ENCODE data around the gene EDNRA.

The EDNRA gene

DNA sequence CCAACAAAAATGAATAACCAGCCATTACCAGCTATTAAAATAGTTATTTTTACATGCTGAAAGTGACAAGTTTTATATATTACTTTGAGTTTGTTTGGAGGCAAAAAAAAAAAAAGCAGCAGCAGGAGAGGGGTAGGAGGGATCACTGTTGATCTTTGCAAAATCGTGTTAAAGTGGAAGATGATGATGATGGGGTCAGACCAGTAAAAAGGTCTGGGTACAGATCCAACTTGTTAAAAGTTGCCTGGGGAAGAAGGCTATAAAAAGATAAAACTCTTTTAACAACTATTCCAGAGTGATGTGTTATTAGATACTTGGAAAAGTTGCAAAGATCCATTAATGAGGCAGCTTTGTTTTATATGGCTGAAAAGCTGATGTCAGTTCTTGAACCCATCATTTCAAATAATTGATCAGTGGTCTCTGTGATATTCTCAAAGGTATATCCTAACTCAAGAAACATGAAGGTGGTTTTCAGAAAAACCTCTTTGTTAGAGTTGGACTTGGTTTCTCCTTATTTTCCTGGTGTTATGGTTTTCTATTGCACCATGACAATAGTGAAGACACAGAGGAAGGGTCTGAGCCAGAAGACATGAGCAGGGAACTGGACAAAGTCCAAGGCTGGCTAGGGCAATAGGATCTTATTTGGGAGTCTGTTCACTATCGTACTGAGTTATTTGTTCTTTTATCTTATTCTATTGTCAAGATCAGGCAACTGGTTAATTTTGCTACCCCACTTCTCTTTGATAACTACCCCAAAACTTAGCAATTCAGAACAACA is 44.8 kb downstream of the EDNRA start:
- ChIA-PET CTCF (interaction anchor here (1.0 to 2.4 kb wide), 5 partner anchors 12 to 64 kb away, joined by 3 to 7 read pairs (median 6); no protein-coding TSS in a partner anchor), POLR2A (no interaction called here)
- DNase-seq (ENCODE audit: low read depth, low spot score): no peak
- TF ChIP-seq, protein P1, sequence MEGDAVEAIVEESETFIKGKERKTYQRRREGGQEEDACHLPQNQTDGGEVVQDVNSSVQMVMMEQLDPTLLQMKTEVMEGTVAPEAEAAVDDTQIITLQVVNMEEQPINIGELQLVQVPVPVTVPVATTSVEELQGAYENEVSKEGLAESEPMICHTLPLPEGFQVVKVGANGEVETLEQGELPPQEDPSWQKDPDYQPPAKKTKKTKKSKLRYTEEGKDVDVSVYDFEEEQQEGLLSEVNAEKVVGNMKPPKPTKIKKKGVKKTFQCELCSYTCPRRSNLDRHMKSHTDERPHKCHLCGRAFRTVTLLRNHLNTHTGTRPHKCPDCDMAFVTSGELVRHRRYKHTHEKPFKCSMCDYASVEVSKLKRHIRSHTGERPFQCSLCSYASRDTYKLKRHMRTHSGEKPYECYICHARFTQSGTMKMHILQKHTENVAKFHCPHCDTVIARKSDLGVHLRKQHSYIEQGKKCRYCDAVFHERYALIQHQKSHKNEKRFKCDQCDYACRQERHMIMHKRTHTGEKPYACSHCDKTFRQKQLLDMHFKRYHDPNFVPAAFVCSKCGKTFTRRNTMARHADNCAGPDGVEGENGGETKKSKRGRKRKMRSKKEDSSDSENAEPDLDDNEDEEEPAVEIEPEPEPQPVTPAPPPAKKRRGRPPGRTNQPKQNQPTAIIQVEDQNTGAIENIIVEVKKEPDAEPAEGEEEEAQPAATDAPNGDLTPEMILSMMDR (IDR thresholded peaks at IDR 0.05; ENCODE audit: insufficient read depth, low read length, missing control alignments): no peak
- no peak overlapping the region for H3K4me3 ChIP-seq (ENCODE audit: low read depth, low read length)

DNA sequence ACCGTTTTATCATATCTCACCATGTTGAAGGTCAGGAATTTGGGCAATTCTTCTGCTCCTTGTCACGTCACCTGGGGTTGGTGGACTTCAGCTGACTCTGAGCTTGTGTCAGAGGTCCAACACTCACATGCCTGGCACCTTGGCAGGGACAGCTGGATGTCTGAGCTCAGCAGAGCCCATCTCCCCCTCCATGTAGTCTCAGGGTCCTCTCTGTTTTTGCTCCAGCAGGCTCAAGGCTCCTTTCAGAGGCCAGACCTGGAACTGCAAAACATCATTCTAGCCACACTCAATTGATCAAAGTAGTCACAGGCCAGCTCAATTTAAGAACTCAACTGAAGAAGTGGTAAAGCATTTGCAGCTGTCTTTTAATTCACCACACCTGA is 45.4 kb downstream of the EDNRA start:
- POLR2A ChIA-PET: no interaction called here
- H3K4me3 ChIP-seq (ENCODE audit: low read depth, low read length): no peak overlapping the region
- TF ChIP-seq, protein P1 (IDR thresholded peaks at IDR 0.05; ENCODE audit: insufficient read depth, low read length, missing control alignments): no peak
- CTCF ChIA-PET: interaction anchor here (1.0 to 3.3 kb wide), 6 partner anchors 7 to 339 kb away, joined by 3 to 21 read pairs (median 5); no protein-coding TSS in a partner anchor
- DNase-seq (ENCODE audit: low read depth, low spot score): no peak

DNA sequence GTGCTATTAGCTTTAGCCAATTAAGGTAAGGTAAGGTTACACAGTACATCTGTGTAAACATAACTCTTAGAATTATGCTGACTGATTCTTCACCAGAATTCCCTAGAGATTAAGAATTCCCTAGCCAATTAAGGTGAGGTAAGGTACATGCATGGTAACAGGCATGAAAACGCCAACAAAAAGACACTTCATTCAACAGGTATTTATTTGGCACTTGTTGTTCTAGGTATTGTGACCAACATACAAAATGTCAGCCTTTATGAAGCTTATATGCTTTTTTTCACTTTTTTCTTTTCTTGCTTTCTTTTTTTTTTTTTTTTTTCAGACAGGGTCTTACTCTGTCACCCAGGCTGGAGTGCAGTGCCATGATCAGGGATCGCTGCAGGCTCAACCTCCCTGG is 47.2 kb downstream of the EDNRA start:
- DNase-seq (ENCODE audit: low read depth, low spot score): no peak

DNA sequence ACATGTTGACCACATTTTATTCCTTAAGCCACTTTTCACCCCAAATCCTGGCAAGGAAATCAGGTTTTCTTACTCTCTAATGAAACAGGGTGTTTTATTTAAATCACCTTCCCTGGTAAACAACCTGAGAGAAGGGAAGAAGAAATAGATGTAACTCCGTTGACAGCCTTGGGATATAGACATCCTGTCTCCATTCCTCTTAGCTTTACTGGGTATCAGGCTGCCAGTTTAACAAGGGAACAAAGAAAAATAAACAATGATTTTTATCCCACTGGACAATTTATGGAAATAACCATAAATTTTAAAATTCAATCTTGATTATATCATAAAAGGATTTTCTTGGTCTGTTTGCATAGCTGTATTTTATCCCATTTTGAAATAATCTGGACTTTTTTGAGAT is 49.2 kb downstream of the EDNRA start:
- DNase-seq (ENCODE audit: low read depth, low spot score): no peak
- ChIA-PET POLR2A (no interaction called here), CTCF (interaction anchor here (0.8 to 1.5 kb wide), 3 partner anchors 10 to 16 kb away, joined by 3 to 5 read pairs (median 3); no protein-coding TSS in a partner anchor)
- H3K4me3 ChIP-seq (ENCODE audit: low read depth, low read length): no peak overlapping the region
- TF ChIP-seq, protein P1 (IDR thresholded peaks at IDR 0.05; ENCODE audit: insufficient read depth, low read length, missing control alignments): no peak

More for the DNA sequence above, 47.2 kb downstream of the EDNRA start:
- TF ChIP-seq, protein P1 (IDR thresholded peaks at IDR 0.05; ENCODE audit: insufficient read depth, low read length, missing control alignments): no peak
- POLR2A ChIA-PET: no interaction called here
- CTCF ChIA-PET: interaction anchor here (1.7 to 3.3 kb wide), 4 partner anchors 9 to 18 kb away, joined by 5 to 21 read pairs (median 6); no protein-coding TSS in a partner anchor
- no peak overlapping the region for H3K4me3 ChIP-seq (ENCODE audit: low read depth, low read length)

DNA sequence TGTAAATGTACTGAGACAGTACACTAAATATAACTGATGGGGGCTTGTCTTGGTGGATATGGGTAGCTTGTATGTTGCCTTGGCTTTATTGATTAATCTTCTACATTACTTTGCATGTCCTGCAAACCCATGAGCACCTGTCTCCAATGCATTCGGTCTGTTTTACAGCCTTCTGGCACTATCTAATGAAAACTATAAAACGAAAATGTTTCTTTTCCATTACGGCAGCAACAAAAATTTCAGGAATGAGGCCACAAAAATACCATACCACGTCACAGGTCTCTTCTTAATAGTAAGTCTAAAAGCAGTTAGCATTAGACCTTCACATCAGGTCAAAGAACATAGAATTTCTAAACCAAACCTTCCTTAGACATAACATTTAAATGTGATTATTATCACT is 49.8 kb downstream of the EDNRA start:
- TF ChIP-seq, protein P1 (IDR thresholded peaks at IDR 0.05; ENCODE audit: insufficient read depth, low read length, missing control alignments): no peak
- no peak overlapping the region for H3K4me3 ChIP-seq (ENCODE audit: low read depth, low read length)
- POLR2A ChIA-PET: no interaction called here
- DNase-seq (ENCODE audit: low read depth, low spot score): no peak
- CTCF ChIA-PET: interaction anchor here (0.8 to 1.5 kb wide), 3 partner anchors 9 to 16 kb away, joined by 3 to 5 read pairs (median 3); no protein-coding TSS in a partner anchor

DNA sequence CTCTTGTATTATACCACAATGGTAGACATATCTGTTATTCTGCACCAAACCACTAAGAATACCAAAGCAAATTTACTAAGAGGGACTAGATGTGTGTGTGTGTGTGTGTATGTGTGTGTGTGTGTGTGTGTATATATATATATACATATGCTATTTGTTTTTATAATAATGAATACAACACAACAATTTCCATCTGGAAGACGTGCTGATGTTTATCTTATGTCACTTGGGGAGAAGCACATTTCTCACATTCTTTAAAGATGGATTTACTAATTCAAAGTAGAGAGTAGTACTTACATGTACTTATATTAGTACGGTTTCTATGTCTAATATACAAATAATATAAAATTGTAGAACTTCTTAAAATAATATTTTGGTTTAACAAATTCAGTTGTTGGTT is 52.0 kb downstream of the EDNRA start:
- no peak for DNase-seq (ENCODE audit: low read depth, low spot score)
- H3K4me3 ChIP-seq (ENCODE audit: low read depth, low read length): no peak overlapping the region
- ChIA-PET CTCF (interaction anchor here (3.7 kb wide), 1 partner anchor 14 kb away, joined by 22 read pairs; no protein-coding TSS in a partner anchor), POLR2A (no interaction called here)
- TF ChIP-seq, protein P1 (IDR thresholded peaks at IDR 0.05; ENCODE audit: insufficient read depth, low read length, missing control alignments): no peak
